PC-3 (cell line): ENCODE data around the gene SAMHD1. TPM values are rescaled to one million over a fixed set of nuclear protein-coding genes. Genes with fewer than 3 reads are reported as not detected.

Experiments
- ATAC-seq: fragments of 200-7000 bp; cut with Tn5 transposase; 2 replicates; pipeline ENCODE4 v1.9.1; 2020; ENCODE audit warnings: mild to moderate bottlenecking, moderate library complexity
- BruUV-seq: library from RNA; stranded (reverse); fragments of 400-500 nt; replicated peaks from 2 replicates; lab custom pipeline; 2021; lab: Mats Ljungman, UMichigan
- CTCF ChIA-PET: fragments of 300-600 bp; sonication (Branson Sonifier 250); formaldehyde crosslinking; loops from one replicate; lab custom pipeline; 2022; ENCODE audit warnings: antibody characterized with exemption; lab: Charles Lee
- POLR2A ChIA-PET: fragments of 300-600 bp; sonication (Branson Sonifier 250); formaldehyde crosslinking; loops from one replicate; lab custom pipeline; 2022; ENCODE audit warnings: antibody characterized with exemption; ENCODE audit not compliant: unreplicated experiment; lab: Charles Lee
- DNase-seq: peaks from one replicate; pipeline ENCODE4 v3.0.0-alpha.2; 2015
- H2AFZ ChIP-seq: fragments of 300-600 bp; sonication (generic); 2 replicates; pipeline ENCODE4 v1.6.0; 2016; ENCODE audit warnings: antibody characterized with exemption, low read length
- H3F3A ChIP-seq: fragments of 300-600 bp; sonication (generic); one replicate; pipeline ENCODE4 v1.6.0; 2017; ENCODE audit warnings: antibody characterized with exemption, low read length, control low read depth, mild to moderate bottlenecking; ENCODE audit not compliant: unreplicated experiment
- H3K27ac ChIP-seq: fragments of 300-600 bp; sonication (generic); 2 replicates; pipeline ENCODE4 v1.5.1; 2016; ENCODE audit warnings: mild to moderate bottlenecking, low read length
- H3K27me3 ChIP-seq: fragments of 300-600 bp; sonication (generic); 2 replicates; pipeline ENCODE4 v1.6.1; 2016; ENCODE audit warnings: low read length, mixed read lengths
- H3K36me3 ChIP-seq: fragments of 300-600 bp; sonication (generic); 2 replicates; pipeline ENCODE4 v1.6.1; 2016; ENCODE audit warnings: low read depth, mixed run types, low read length, mixed read lengths
- H3K4me1 ChIP-seq: fragments of 300-600 bp; sonication (generic); 2 replicates; pipeline ENCODE4 v1.5.1; 2016; ENCODE audit warnings: low read length; ENCODE audit not compliant: insufficient read depth
- H3K4me2 ChIP-seq: fragments of 300-600 bp; sonication (generic); 2 replicates; pipeline ENCODE4 v1.6.0; 2016; ENCODE audit warnings: low read length
- H3K4me3 ChIP-seq: fragments of 300-600 bp; sonication (generic); 2 replicates; pipeline ENCODE4 v1.5.1; 2016; ENCODE audit warnings: mild to moderate bottlenecking, low read length, mixed read lengths
- H3K79me2 ChIP-seq: fragments of 300-600 bp; sonication (generic); 2 replicates; pipeline ENCODE4 v1.6.1; 2017; ENCODE audit warnings: low read length, mixed read lengths
- H3K9ac ChIP-seq: fragments of 300-600 bp; sonication (generic); 2 replicates; pipeline ENCODE4 v1.6.0; 2016; ENCODE audit warnings: mild to moderate bottlenecking, low read length
- H3K9me2 ChIP-seq: fragments of 300-600 bp; sonication (generic); replicated peaks from 2 replicates; pipeline ENCODE4 v1.6.1; 2016; ENCODE audit warnings: mixed run types, low read length, mixed read lengths
- H3K9me3 ChIP-seq: fragments of 300-600 bp; sonication (generic); 2 replicates; pipeline ENCODE4 v1.6.1; 2016; ENCODE audit warnings: low read length, mixed read lengths
- H4K20me1 ChIP-seq: fragments of 300-600 bp; sonication (generic); 2 replicates; pipeline ENCODE4 v1.6.1; 2016; ENCODE audit warnings: low read length, mixed read lengths
- EZH2 ChIP-seq: fragments of 300-600 bp; sonication (generic); IDR thresholded peaks from one replicate; pipeline ENCODE4 v1.6.1; 2017; ENCODE audit warnings: antibody characterized with exemption, mild to moderate bottlenecking, low read length; ENCODE audit not compliant: unreplicated experiment
- EZH2phosphoT487 ChIP-seq: fragments of 300-600 bp; sonication (generic); IDR thresholded peaks from 2 replicates; pipeline ENCODE4 v1.6.1; 2018; ENCODE audit warnings: mild to moderate bottlenecking, antibody characterized with exemption, low read length, borderline replicate concordance
- intact Hi-C: fragments of 100-400 bp; cut with micrococcal nuclease; formaldehyde crosslinking; loops from 2 replicates; pipeline ENCODE4 v1.9.0; 2023
- total RNA-seq: library from RNA; depleted of rRNA; stranded (reverse); fragments of >200 nt; gene quantifications from 2 replicates; pipeline ENCODE4 v1.2.3, GENCODE V29; 2014
- TF ChIP-seq, protein P1 (sequence below): fragments of 300-600 bp; sonication (generic); conservative IDR thresholded peaks from 2 replicates; pipeline ENCODE4 v1.5.1; 2017; ENCODE audit warnings: antibody characterized with exemption, low read depth, mild to moderate bottlenecking, low read length

The SAMHD1 gene
- total RNA-seq, 1 experiment from 2014 or later: 24.2 TPM

DNA sequence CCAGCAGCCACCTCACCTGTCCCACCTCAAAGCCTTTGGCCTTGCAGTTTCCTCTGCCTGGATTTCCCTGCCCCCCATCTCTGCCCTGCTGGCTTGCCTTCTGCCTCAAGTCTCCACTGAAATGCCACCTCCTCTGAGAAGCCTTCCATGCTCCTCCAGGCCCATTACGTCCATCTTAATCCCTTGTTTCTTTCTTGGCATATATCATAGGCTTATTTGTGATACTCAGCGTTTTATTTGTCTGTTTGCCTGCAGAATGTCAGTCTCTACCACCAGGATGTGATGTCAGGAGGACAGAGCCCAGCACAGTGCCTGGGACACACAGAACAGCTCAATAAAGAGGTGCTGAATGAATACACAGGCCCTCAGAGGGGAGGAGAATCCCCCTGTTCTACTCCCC is 100.0 kb downstream of the SAMHD1 start:
- Histone ChIP-seq H3K79me2 (peaks cover 89% of the 10 kb centered on the region), H3K27me3 (no peaks in the 10 kb centered on the region), H3K9ac (no peak overlapping the region), H3K4me3 (no peak overlapping the region), H3K36me3 (no peaks in the 10 kb centered on the region), H3K4me1 (peaks cover 11% of the 10 kb centered on the region), H4K20me1 (peaks cover 14% of the 10 kb centered on the region; the same call in 1 of the 2 replicates), H3K9me2 (no peaks in the 10 kb centered on the region), H3K9me3 (no peaks in the 10 kb centered on the region), H3F3A (no peaks in the 10 kb centered on the region), H3K4me2 (no peak overlapping the region), H2AFZ (no peak overlapping the region), H3K27ac (no peak overlapping the region)
- intact Hi-C loops: no loop called here
- TF ChIP-seq EZH2 (no peak), EZH2phosphoT487 (no peak)
- TF ChIP-seq, protein P1, sequence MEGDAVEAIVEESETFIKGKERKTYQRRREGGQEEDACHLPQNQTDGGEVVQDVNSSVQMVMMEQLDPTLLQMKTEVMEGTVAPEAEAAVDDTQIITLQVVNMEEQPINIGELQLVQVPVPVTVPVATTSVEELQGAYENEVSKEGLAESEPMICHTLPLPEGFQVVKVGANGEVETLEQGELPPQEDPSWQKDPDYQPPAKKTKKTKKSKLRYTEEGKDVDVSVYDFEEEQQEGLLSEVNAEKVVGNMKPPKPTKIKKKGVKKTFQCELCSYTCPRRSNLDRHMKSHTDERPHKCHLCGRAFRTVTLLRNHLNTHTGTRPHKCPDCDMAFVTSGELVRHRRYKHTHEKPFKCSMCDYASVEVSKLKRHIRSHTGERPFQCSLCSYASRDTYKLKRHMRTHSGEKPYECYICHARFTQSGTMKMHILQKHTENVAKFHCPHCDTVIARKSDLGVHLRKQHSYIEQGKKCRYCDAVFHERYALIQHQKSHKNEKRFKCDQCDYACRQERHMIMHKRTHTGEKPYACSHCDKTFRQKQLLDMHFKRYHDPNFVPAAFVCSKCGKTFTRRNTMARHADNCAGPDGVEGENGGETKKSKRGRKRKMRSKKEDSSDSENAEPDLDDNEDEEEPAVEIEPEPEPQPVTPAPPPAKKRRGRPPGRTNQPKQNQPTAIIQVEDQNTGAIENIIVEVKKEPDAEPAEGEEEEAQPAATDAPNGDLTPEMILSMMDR: no peak
- no peak for DNase-seq
- ATAC-seq: no peak
- ChIA-PET POLR2A (no interaction called here), CTCF (no interaction called here)
- no TSS peak for BruUV-seq

DNA sequence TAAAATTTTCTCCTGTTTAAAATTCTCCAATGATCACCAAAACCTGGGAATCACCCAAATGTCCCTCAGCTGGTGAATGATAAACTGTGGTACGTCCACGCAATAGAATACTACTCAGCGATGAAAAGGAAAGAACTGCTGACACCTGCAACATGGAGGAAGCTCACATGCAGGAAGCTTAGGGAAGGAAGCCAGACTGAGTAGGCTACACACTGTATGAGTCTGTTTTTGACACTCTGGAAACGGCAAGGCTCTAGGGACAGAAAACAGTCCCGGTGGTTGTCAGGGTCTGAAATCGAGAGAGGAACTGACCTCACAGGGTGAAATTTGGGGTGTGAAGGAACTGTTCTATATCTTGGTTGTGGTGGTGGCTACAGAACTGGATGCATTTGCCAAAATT is 100.7 kb downstream of the SAMHD1 start:
- H2AFZ ChIP-seq: no peak overlapping the region
- no peaks in the 10 kb centered on the region for H3K9me3 ChIP-seq
- intact Hi-C loops: no loop called here
- no peak overlapping the region for H3K4me3 ChIP-seq
- no peaks in the 10 kb centered on the region for H3K27me3 ChIP-seq
- DNase-seq: no peak
- no peak overlapping the region for H3K27ac ChIP-seq
- H3K79me2 ChIP-seq: peaks cover 86% of the 10 kb centered on the region
- TF ChIP-seq, protein P1: no peak
- TF ChIP-seq EZH2phosphoT487 (no peak), EZH2 (no peak)
- H3K4me1 ChIP-seq: peaks cover 5% of the 10 kb centered on the region; the same call in 1 of the 2 replicates
- CTCF ChIA-PET: no interaction called here
- no peaks in the 10 kb centered on the region for H3F3A ChIP-seq
- no peak overlapping the region for H3K9ac ChIP-seq
- no peaks in the 10 kb centered on the region for H3K9me2 ChIP-seq
- no peak overlapping the region for H3K4me2 ChIP-seq
- no peak for ATAC-seq
- POLR2A ChIA-PET: no interaction called here
- peaks cover 14% of the 10 kb centered on the region; the same call in 1 of the 2 replicates for H4K20me1 ChIP-seq
- no peaks in the 10 kb centered on the region for H3K36me3 ChIP-seq
- BruUV-seq: no TSS peak

DNA sequence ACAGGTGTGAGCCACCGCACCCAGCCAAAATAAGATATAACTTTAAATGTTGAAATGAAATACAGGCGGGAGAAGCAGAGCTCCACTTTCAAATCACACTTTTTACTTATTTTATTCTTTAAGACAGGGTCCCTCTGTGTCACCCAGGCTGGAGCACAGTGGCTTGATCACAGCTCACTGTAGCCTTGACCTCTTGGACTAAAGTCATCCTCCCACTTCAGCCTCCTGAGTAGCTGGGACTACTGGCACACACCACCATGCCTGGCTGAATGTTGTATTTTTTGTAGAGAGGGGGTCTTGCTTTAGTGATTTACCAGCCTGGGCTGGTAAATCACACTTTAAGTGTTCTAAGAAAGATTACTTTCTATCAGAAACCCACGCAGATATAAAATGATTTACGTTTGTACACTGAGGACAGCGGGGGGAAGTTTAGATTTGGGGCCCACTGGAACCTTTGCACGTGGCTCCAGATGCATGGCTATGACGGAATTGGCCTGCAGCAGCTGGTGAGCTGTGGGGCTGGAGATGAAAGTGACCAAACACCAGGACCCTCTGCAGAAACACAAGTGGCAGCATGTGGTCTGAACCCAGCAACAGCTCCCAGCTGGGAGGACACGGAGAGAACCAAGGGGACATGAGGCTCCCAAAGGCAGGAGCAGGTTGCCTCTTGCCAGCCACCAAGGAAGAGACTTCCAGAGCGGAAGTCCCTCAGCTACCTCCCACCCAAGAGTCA is 102.0 kb downstream of the SAMHD1 start:
- H3K9me2 ChIP-seq: no peaks in the 10 kb centered on the region
- H3K79me2 ChIP-seq: peaks cover 73% of the 10 kb centered on the region
- H3K27ac ChIP-seq: no peak overlapping the region
- no TSS peak for BruUV-seq
- ChIA-PET POLR2A (no interaction called here), CTCF (no interaction called here)
- ATAC-seq: no peak
- peaks cover 5% of the 10 kb centered on the region; the same call in 1 of the 2 replicates for H3K4me1 ChIP-seq
- H3K27me3 ChIP-seq: no peaks in the 10 kb centered on the region
- intact Hi-C loops: no loop called here
- H3F3A ChIP-seq: no peaks in the 10 kb centered on the region
- no peak overlapping the region for H2AFZ ChIP-seq
- H3K9ac ChIP-seq: no peak overlapping the region
- no peaks in the 10 kb centered on the region for H3K36me3 ChIP-seq
- H3K4me3 ChIP-seq: no peak overlapping the region
- H4K20me1 ChIP-seq: peaks cover 14% of the 10 kb centered on the region; the same call in 1 of the 2 replicates
- TF ChIP-seq, protein P1: no peak
- no peak for TF ChIP-seq EZH2phosphoT487
- no peak for TF ChIP-seq EZH2
- no peak for DNase-seq
- no peaks in the 10 kb centered on the region for H3K9me3 ChIP-seq
- no peak overlapping the region for H3K4me2 ChIP-seq
